ENCODE measurements around the gene HGFAC. TPM values are rescaled to one million over a fixed set of nuclear protein-coding genes. Genes with fewer than 3 reads are reported as not detected.

The HGFAC gene
- total RNA-seq, 1 experiment from 2014 or later: 1.3 TPM

- no peak overlapping the region for H3K4me3 ChIP-seq
- no peak overlapping the region for H3K4me2 ChIP-seq
- H3K27me3 ChIP-seq (ENCODE audit: insufficient read depth, low read depth): no peaks in the 10 kb centered on the region
- ChIA-PET POLR2A (ENCODE audit: unreplicated experiment) (no interaction called here), CTCF (no interaction called here)
- H4K20me1 ChIP-seq (ENCODE audit: insufficient read depth): no peaks in the 10 kb centered on the region
- DNase-seq: no peak
- no peaks in the 10 kb centered on the region for H3K4me1 ChIP-seq (replicated peaks; ENCODE audit: insufficient read depth)
- H3K79me2 ChIP-seq (ENCODE audit: low read depth): no peaks in the 10 kb centered on the region
- no peak overlapping the region for H3K27ac ChIP-seq
- no peak overlapping the region for H2AFZ ChIP-seq
- no TSS peak for BruUV-seq (replicated peaks)
- no peaks in the 10 kb centered on the region for H3F3A ChIP-seq (ENCODE audit: insufficient read depth, low read depth)
- H3K9me3 ChIP-seq (ENCODE audit: insufficient read depth, low read depth): no peaks in the 10 kb centered on the region
- H3K36me3 ChIP-seq (ENCODE audit: low read depth): no peaks in the 10 kb centered on the region
- no peak for TF ChIP-seq EZH2 (IDR thresholded peaks at IDR 0.05; ENCODE audit: low read depth)
- intact Hi-C loops (cut with micrococcal nuclease; ENCODE audit: unreplicated experiment): no loop called here
- H3K9me2 ChIP-seq (ENCODE audit: insufficient read depth): no peaks in the 10 kb centered on the region
Measured at GRCh38 chr4:3477750-3478430, 36.1 kb downstream of the HGFAC start.

GRCh38 chr4:3478446-3479357, 36.9 kb downstream of the HGFAC start:
- Histone ChIP-seq H3K9me3 (ENCODE audit: insufficient read depth, low read depth) (no peaks in the 10 kb centered on the region), H4K20me1 (ENCODE audit: insufficient read depth) (no peaks in the 10 kb centered on the region), H3K27me3 (ENCODE audit: insufficient read depth, low read depth) (no peaks in the 10 kb centered on the region), H3K27ac (no peak overlapping the region), H3K36me3 (ENCODE audit: low read depth) (no peaks in the 10 kb centered on the region), H2AFZ (no peak overlapping the region), H3K4me1 (replicated peaks; ENCODE audit: insufficient read depth) (peaks cover 5% of the 10 kb centered on the region), H3K79me2 (ENCODE audit: low read depth) (no peaks in the 10 kb centered on the region), H3K9me2 (ENCODE audit: insufficient read depth) (no peaks in the 10 kb centered on the region), H3K4me2 (no peak overlapping the region), H3K4me3 (no peak overlapping the region), H3F3A (ENCODE audit: insufficient read depth, low read depth) (peaks cover under 1% of the 10 kb centered on the region; the same call in 1 of the 2 replicates)
- BruUV-seq (replicated peaks): no TSS peak
- TF ChIP-seq EZH2 (IDR thresholded peaks at IDR 0.05; ENCODE audit: low read depth) (no peak), CTCF (conservative IDR thresholded peaks at IDR 0.05) (no peak)
- CTCF ChIA-PET: no interaction called here
- POLR2A ChIA-PET (ENCODE audit: unreplicated experiment): no interaction called here
- intact Hi-C loops (cut with micrococcal nuclease; ENCODE audit: unreplicated experiment): no loop called here
- DNase-seq: no peak

- Histone ChIP-seq H4K20me1 (ENCODE audit: insufficient read depth) (no peaks in the 10 kb centered on the region), H2AFZ (no peak overlapping the region), H3K4me3 (no peak overlapping the region), H3F3A (ENCODE audit: insufficient read depth, low read depth) (peaks cover 7% of the 10 kb centered on the region; the same call in 1 of the 2 replicates), H3K4me1 (replicated peaks; ENCODE audit: insufficient read depth) (peaks cover 10% of the 10 kb centered on the region), H3K36me3 (ENCODE audit: low read depth) (no peaks in the 10 kb centered on the region), H3K27ac (no peak overlapping the region), H3K9me2 (ENCODE audit: insufficient read depth) (no peaks in the 10 kb centered on the region), H3K4me2 (no peak overlapping the region), H3K9me3 (ENCODE audit: insufficient read depth, low read depth) (no peaks in the 10 kb centered on the region), H3K79me2 (ENCODE audit: low read depth) (no peaks in the 10 kb centered on the region), H3K27me3 (ENCODE audit: insufficient read depth, low read depth) (no peaks in the 10 kb centered on the region)
- no TSS peak for BruUV-seq (replicated peaks)
- intact Hi-C loops (cut with micrococcal nuclease; ENCODE audit: unreplicated experiment): loop anchor here (1.0 to 10.0 kb wide), 4 partner anchors 35 to 287 kb away; partner anchors contain the start of gene RGS12
- TF ChIP-seq EZH2 (IDR thresholded peaks at IDR 0.05; ENCODE audit: low read depth) (no peak), CTCF (conservative IDR thresholded peaks at IDR 0.05) (no peak)
- DNase-seq: no peak
- ChIA-PET POLR2A (ENCODE audit: unreplicated experiment) (no interaction called here), CTCF (interaction anchor here (1.3 kb wide), 1 partner anchor 27 kb away, joined by 3 read pairs; no protein-coding TSS in a partner anchor)
Measured at GRCh38 chr4:3479358-3480101, 37.8 kb downstream of the HGFAC start.

Measured in PC-9 (cell line).